Germinal center (tissue), 1 donor: ENCODE results near the gene TTC21A.
A peak's percentile ranks its signal among the peaks of the same experiment; 100 is the strongest.

Experiments
- DNase-seq: peaks from one replicate; pipeline ENCODE4 v3.0.0; 2012; ENCODE audit warnings: mixed read lengths, low spot score

Gene TTC21A

GRCh38 chr3:39121621-39122020, 14.1 kb downstream of the TTC21A start:
- DNase-seq = peak; percentile 54

DNA sequence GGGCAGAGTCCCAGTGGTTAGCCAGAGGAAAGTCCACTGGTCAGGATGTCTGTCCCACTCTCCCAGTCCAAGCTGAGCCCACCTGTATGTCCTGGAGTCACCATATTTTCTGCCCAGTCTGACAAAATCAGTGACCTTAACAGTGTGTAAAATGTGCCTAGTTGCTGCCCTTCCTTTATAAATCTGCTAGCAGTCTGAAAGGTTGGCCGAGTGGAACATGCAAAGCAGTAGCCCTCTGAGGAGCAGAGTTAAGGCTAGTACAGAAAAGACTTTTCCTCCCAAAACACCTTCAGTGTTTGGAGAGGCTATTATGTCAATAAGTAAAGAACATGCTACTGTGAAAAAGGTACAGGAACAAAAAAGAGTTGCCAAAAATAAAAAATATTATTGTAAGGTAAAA, 15.3 kb downstream of the TTC21A start:
- peak; percentile 64 for DNase-seq

DNA sequence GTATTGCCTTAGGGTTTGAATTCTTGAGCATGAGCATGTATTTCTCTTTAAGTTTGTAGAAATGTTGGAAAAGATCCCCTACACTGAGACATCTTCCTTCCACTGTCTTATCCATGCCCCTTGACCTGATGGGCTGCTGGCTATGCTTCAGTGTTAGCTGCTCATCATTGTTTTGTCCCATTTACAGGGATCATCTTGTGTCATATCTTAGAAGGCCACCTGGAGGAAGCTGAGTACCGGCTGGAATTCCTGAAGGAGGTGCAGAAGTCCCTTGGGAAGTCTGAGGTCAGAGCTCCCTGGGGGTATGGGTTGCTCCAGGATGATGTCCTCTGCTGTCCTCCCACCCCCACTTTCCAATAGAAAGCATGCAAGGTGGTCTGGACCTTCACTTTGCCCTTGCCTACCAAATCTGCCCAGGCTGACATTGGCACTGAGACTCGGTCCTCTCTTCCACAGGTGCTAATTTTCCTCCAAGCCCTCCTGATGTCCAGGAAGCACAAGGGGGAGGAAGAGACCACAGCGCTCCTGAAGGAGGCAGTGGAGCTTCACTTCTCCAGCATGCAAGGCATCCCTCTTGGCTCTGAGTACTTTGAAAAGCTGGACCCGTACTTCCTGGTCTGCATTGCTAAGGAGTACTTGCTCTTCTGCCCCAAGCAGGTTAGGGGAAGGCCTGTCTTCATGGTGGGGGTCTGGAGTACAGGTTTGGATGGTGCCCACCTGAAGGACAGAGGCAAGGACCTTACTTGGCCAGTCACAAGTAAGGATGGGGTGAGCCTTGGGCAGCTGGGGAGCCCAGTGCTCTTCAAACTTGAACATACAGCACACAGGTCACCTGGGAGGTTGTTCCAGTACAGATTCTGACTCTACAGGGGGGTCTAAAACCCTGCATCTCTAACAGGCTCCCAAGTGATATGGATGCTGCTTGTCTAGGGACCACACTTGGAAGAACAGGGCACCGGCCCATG, 17.7 kb downstream of the TTC21A start:
- no peak for DNase-seq

GRCh38 chr3:39125841-39126500, 18.5 kb downstream of the TTC21A start:
- DNase-seq = no peak

- DNase-seq = no peak
These were observed 19.1 kb downstream of the TTC21A start for GRCh38 chr3:39126532-39127071.

- DNase-seq = no peak
These were observed 19.9 kb downstream of the TTC21A start for GRCh38 chr3:39127269-39127907.

DNA sequence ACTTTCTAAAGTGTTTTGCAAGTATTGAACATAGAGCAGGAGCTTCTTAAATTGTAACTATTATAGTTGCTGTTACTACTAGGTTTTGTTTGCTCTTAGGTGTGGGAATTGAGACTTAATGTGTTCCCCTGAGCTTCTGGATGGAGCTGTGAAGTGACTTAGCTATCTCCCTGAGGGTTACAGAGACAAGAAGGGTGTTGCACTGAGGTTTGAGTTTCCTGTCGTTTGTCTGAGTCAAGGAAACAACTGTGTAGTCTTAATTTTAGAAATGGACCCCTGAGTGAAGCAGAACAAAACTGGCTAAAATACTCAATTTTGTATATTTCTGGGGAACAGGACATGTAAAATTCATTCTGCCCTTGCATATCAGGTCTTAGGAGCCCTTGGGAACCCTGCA, 20.4 kb downstream of the TTC21A start:
- DNase-seq = no peak

DNA sequence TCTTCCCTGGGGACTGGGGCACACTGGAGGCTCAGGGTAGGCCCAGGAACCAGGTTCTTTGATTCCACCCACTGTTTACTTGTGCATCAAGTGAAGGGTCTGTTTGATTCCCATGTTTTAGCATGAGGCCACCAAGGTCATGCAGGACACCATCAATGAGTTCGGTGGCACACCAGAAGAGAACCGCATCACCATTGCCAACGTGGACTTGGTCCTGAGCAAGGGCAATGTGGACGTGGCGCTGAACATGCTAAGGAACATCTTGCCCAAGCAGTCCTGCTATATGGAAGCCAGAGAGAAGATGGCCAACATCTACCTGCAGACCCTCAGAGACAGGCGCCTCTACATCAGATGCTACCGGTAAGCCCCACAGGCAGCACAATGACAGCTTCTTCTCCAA, 21.5 kb downstream of the TTC21A start:
- DNase-seq = no peak

DNA sequence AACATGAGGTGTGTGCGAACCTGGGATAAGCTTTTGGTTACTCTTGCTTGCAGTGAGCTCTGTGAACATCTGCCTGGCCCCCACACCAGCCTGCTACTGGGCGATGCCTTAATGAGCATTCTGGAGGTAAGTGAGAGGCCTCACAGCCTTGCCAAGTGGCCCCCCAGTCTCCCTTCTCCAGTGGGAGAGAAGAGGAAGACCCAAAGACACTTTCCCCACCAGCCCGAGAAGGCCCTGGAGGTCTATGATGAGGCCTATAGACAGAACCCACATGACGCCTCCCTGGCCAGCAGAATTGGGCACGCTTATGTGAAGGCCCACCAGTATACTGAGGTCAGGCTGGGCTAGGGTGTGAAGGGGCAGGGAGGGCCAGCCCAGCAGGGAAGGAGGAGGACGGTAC, 22.5 kb downstream of the TTC21A start:
- no peak for DNase-seq

- DNase-seq = no peak
These were observed 23.3 kb downstream of the TTC21A start for GRCh38 chr3:39130693-39131265.

- no peak for DNase-seq
These were observed 24.9 kb downstream of the TTC21A start for GRCh38 chr3:39132096-39133092.

GRCh38 chr3:39133093-39133490, 25.6 kb downstream of the TTC21A start:
- DNase-seq = no peak

- no peak for DNase-seq
These were observed 26.3 kb downstream of the TTC21A start for GRCh38 chr3:39133822-39134221.

DNA sequence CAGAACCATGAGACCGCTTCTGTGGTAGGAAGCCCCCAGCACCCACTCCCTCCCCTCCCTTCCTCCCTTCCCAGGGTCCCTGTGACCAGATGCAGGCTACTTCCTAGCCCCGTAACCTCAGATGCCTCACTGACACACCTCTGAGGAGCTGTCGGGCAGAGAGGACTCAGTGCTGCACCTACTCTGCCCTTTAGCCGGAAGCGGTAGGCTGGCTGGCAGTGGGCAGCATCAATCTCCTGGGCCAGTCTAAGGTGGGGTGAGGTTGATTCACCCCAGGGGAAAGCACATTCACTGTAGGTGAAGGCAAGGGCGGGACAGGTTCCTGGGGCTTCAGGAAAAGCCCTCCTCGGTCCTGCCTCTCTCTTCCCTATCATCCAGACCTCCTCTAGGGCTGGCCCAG, 26.8 kb downstream of the TTC21A start:
- no peak for DNase-seq

DNA sequence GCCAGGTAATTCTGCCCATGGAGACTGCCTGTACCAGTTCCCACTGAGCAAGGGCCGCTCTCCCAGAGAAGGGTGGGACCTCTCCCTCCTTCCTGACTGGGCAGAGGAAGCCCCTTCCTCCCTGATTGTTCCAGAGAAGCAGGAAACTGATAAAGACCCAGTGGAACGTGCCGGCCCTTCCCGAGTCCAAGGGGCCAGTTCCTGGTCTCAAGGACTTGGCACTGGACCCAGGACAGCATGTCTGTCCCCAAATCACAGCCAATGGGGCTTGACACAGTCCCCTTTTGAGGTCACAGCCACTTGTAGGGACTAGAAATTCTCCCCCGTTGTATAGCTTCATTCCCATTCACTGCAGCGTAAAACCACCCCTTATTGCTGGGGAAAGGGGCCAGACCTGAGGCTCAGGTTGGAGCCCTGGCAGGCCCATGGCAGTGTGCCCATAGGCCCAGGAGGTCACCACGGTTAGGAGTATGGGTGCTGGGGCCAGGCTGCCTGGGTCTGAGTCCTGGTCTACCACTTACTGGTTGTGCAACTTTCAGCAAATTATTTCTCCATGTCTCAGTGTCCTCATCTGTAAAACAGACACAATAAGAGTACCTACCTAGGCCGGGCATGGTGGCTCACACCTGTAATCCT, 27.8 kb downstream of the TTC21A start:
- DNase-seq = no peak

DNA sequence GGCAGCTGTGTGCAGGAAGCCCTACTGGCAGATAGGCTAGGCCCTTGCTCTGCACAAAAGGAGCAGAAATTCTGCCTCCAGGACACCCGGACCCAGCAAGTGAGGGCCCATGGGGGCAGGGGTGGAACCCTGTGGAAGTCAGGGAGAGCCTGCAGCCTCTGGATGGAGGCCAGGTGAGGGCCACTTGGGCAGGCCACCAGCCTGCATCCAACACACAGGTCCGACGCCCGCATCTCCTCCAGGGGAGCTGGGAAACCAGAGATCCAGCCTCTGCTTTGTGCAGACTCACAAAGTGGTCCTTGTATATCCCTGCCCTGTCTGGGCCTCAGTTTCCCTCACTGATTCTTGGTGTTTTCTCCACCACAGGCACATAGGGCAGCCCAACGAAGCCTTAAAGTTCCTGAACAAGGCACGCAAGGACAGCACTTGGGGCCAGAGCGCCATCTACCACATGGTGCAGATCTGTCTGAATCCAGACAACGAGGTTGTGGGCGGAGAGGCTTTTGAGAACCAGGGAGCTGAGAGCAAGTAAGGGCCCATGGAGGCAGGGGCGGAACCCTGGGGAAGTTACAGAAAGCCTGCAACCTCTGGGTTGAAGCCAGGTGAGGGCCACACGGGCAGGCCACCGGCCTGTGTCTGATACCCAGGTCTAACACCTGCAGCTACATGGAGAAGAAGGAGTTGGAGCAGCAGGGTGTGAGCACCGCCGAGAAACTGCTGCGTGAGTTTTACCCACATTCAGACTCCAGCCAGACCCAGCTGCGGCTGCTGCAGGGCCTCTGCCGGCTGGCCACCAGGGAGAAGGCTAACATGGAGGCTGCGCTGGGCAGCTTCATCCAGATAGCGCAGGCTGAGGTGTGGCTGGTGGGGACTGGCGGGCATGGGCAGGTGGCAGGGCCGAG, 29.3 kb downstream of the TTC21A start:
- no peak for DNase-seq

- no peak for DNase-seq
These were observed 30.0 kb downstream of the TTC21A start for GRCh38 chr3:39137435-39137936.

- no peak for DNase-seq
These were observed 30.7 kb downstream of the TTC21A start for GRCh38 chr3:39137991-39138803.
